Endometrial microvascular endothelial cells (primary cell): ENCODE data around the gene CRISP1. TPM values are rescaled to one million over a fixed set of nuclear protein-coding genes. Genes with fewer than 3 reads are reported as not detected.
"Not testable (repeated sequence)": the region's sequence is repeated elsewhere in the genome, so short reads cannot be mapped to it uniquely, and the experiment has no call there.

Experiments
- in situ Hi-C: cut with HindIII; loops from 2 replicates; pipeline ENCODE4 v1.10.0; 2017; ENCODE audit warnings: low sequenced_read_pairs, low pct_unique_long_range_greater_than_20kb; ENCODE audit errors: inconsistent ontology term
- total RNA-seq: library from RNA; depleted of rRNA; stranded (reverse); fragments of >200 nt; gene quantifications from one replicate; pipeline ENCODE4 v1.2.3, GENCODE V29; 2015; ENCODE audit errors: inconsistent ontology term

CRISP1 gene
- total RNA-seq, 1 donor from 2014 or later: not detected

GRCh38 chr6:49849213-49849907 is 17.0 kb downstream of the CRISP1 start:
- in situ Hi-C loops: no loop called here

GRCh38 chr6:49847673-49848072 is 18.7 kb downstream of the CRISP1 start:
- in situ Hi-C loops: no loop called here

DNA sequence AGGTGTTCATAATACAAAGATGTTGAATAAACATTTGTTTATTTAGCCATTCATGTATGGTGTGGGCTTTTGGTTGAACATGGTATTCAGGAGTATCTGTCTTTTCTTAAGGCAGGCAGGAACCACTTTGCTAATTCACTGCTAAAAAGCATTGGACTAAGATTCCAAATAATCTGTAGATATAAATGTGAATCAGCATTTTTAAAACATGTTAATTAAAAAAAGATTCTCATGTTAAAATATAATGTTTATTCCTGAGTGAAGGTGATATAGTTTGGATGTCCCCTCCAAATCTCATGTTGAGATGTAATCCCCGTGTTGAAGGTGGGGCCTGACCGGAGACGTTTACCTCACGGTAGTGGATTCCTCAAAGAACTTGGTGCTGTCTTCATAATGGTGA is 19.3 kb downstream of the CRISP1 start:
- in situ Hi-C loops: no loop called here

DNA sequence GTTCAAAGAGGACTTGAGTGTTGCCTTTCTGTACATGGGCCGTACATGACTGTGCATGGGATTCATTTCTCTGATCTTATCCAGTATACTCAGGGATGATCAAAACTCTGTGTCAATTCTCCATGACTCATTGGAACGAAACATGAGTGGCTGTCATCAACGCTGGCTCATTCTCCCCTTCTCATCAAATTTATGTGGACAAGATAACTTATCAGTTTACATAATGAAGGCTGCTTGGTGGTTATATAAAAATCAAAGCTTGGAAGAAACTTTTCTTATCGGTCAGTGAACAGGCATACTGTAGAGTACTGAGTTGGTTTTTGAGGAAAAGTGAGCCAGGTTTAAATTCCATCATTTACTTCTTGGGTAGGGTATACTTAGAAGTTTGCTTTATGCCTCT is 24.9 kb downstream of the CRISP1 start:
- in situ Hi-C loops: no loop called here

GRCh38 chr6:49839957-49840356 is 26.4 kb downstream of the CRISP1 start:
- in situ Hi-C loops: no loop called here

GRCh38 chr6:49839162-49839561 is 27.2 kb downstream of the CRISP1 start:
- in situ Hi-C loops: no loop called here

DNA sequence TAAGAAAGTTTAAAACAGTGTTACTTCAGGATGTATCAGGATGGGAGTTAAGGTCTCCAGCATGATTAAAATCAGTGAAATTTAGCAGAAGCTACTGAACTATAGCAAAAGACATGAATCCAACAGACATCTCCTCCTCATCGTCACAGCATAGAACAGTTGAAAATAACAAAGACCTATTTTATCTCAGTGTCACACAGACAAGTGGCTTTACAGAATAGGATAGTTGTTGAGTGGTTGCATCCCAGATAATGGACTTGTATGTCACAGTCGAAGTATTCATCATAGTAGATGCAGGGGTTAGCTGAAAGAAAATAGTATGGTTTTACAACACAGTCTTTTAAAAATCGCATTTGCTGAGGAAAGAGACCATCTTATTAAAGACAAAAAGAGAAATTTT is 31.2 kb downstream of the CRISP1 start:
- in situ Hi-C loops: no loop called here

DNA sequence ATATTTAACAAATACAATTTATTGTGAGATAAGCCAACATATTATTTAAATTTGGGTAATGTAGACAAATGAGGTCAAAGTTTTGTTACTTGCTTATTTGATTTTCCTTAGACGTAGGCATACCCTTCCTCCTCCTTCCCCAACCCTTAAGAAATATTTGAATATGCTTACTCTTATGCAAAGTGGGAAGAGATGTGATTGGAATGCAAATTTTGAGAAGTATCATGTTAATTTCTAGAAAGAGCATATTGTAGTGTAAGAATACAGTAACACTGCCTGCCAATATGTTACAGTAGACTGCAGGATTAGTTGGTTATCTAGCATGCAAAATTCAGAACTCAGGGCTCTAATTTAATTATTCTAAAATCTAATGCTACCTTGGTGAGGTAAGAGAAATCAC is 32.9 kb downstream of the CRISP1 start:
- in situ Hi-C loops: no loop called here

DNA sequence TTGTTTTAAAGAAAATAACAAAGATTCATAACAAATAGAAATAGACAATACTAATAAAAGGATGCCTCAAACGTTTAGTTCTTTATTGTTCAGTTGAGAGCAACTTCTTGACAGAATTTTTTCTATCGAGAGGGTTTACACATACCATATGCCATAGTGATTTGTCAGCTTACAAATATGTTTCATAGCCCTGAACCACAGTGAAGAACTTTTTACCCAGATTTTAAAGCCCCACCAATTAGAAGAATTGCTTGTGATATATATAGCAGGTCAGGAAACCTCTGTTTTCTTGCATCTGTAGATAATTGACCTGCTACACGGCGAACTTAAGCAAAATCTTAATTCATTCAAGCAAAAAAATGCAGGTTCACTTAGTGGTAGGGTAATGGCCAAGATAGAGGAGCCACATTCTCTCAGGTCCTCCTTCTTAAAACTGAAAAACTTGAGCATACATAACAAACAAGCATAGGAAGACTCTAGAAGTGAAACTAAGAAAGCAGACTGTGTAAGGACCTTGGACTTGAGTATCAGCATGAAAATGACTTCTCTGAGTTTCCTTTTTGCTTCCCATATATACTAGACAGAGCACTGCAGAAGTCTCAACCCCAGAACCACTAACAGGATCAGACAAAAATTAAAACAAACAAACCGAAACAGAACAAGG is 39.5 kb downstream of the CRISP1 start:
- in situ Hi-C loops: no loop called here

DNA sequence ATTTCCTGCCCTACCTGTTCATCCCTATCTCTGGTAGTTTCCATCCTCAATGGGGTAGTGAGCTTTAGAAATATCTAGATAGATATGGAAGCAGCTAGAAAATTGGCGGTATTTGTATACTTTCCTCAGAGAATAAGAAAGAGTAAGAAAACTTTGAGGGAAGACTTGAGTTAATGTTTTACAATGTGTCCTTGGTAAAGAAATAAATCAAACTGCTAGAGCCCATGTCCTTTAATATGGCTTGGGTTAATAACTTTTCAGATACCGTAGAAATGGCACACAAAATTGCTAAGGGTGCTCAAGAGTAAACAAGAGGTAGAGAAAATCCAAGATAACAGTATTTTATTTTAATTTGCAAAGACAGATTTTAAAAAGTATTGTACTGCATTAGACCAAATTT is 51.2 kb downstream of the CRISP1 start:
- in situ Hi-C loops: no loop called here

GRCh38 chr6:49813248-49813647 is 53.1 kb downstream of the CRISP1 start:
- in situ Hi-C loops: no loop called here

DNA sequence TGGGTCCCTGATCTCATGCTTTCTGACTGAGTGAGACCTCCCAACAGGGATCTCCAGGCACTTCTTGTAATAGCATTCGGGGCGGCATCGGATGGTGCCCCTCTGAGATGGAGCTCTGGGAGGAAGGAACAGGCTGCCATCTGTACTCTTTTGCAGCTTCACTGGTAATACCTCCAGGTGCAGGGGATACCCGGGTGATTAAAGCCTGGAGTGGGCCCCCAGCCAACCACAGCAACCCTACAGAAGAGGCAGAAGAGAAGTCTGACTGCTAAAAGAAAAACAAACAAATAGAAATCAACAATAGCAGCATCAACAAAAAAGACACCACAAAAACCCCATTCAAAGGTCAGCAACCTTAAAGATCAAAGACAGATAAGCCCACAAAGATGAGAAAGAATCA is 60.2 kb downstream of the CRISP1 start:
- in situ Hi-C loops: no loop called here

GRCh38 chr6:49805246-49805645 is 61.1 kb downstream of the CRISP1 start:
- in situ Hi-C loops: no loop called here

- in situ Hi-C loops: no loop called here
Observed at GRCh38 chr6:49801525-49801924, 64.8 kb downstream of the CRISP1 start.

- in situ Hi-C loops: no loop called here
Observed at GRCh38 chr6:49799090-49799489, 67.2 kb downstream of the CRISP1 start.

DNA sequence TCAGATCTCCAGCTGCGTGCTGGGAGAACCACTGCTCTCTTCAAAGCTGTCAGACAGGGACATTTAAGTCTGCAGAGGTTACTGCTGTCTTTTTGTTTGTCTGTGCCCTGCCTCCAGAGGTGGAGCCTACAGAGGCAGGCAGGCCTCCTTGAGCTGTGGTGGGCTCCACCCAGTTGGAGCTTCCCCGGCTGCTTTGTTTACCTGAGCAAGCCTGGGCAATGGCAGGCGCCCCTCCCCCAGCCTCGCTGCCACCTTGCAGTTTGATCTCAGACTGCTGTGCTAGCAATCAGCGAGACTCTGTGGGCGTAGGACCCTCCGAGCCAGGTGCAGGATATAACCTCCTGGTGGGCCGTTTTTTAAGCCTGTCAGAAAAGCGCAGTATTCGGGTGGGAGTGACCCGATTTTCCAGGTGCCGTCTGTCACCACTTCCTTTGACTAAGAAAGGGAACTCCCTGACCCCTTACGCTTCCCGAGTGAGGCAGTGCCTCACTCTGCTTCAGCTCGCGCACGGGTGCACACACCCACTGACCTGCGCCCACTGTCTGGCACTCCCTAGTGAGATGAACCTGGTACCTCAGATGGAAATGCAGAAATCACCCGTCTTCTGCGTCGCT is 69.4 kb downstream of the CRISP1 start:
- in situ Hi-C loops: not testable (repeated sequence)

DNA sequence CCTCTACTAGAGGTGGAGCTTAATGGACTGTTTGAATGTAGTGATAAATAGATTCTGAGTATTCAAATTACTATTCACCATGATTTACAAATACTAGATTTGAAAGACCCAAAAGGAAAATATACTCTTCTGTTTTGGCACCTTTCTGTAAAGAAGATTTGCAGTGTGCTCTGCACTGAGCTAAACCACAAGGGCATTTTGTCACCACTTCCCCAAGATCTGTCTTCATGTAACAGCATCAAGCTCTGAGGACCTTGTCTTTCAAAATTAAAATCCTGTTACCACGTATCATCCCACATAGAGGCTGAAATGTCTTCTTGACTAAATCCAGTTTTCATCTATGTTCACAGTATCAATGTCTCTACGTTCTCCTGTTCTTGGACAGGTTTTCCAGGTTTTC is 76.0 kb downstream of the CRISP1 start:
- in situ Hi-C loops: no loop called here

GRCh38 chr6:49787176-49787575 is 79.2 kb downstream of the CRISP1 start, which contains the start of gene PGK2:
TSS of gene PGK2 (minus strand) at chr6:49787285. CDS start at chr6:49787187, 98 bp downstream.
- in situ Hi-C loops: no loop called here

- in situ Hi-C loops: no loop called here
Observed at GRCh38 chr6:49784272-49784671, 82.1 kb downstream of the CRISP1 start.
